ENCODE measurements around the gene CXCR3.
"Not testable (repeated sequence)": the region's sequence is repeated elsewhere in the genome, so short reads cannot be mapped to it uniquely, and the experiment has no call there.

The CXCR3 gene

GRCh38 chrX:71618303-71618721, at the start of gene CXCR3:
Gene CXCR3, minus strand, starts transcription at chrX:71618511. Its CDS starts 62 bp downstream, at chrX:71618449.
- DNase-seq: no peak

- peak; percentile 34 to 67 for DNase-seq
These were observed 49.3 kb upstream of the CXCR3 start, which contains the start of gene LOC101059915 for GRCh38 chrX:71667328-71668247. Gene LOC101059915, plus strand, starts transcription at chrX:71667546.

- peak; percentile 46 to 48 for DNase-seq
These were observed 48.2 kb upstream of the CXCR3 start for GRCh38 chrX:71666240-71667223.

- no peak for DNase-seq
These were observed 47.4 kb upstream of the CXCR3 start for GRCh38 chrX:71665747-71666146.

- DNase-seq: no peak
These were observed 46.7 kb upstream of the CXCR3 start for GRCh38 chrX:71664889-71665491.

GRCh38 chrX:71664202-71664601, 45.9 kb upstream of the CXCR3 start:
- not testable (repeated sequence) for DNase-seq

- not testable (repeated sequence) for DNase-seq
These were observed 44.9 kb upstream of the CXCR3 start for GRCh38 chrX:71663238-71663637.

DNA sequence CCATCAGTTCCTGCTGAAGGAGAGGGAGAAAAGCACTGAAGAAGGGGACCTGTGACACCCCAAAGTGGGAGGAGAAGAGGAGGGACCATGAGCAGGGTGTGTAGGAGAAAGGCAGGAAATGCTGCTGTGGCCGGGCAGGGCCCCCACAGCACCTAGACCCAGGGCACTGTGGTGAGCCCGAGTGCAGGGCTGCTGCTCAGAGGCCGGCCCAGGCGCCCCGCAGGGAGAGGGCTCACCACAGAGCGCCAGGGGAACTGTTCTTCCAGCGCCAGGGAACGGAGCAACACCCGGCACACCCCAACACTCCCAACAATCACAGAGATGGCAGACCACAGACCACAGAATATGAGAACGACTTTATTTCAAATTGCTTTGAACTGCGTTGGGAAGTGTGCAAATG, 44.3 kb upstream of the CXCR3 start:
- not testable (repeated sequence) for DNase-seq

DNA sequence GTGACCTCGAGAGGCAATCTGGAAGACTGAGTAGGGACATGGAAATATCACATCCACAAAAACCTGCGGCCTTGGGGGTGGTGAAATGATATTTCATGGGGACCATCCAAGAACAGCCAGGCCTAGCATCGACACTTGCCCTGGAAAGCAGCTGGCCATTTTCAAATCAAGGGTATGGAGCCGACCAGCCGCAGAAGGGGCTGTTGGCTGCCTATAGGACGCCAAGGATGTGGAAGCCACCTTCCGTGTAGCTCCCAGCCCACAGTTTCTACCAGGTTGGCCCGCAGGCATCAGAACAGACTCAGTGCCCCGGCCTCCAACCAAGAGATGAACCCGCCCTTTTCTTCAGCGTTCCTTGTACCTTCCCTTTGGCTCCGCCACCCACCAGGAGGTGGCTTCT, 43.6 kb upstream of the CXCR3 start:
- no peak for DNase-seq

DNA sequence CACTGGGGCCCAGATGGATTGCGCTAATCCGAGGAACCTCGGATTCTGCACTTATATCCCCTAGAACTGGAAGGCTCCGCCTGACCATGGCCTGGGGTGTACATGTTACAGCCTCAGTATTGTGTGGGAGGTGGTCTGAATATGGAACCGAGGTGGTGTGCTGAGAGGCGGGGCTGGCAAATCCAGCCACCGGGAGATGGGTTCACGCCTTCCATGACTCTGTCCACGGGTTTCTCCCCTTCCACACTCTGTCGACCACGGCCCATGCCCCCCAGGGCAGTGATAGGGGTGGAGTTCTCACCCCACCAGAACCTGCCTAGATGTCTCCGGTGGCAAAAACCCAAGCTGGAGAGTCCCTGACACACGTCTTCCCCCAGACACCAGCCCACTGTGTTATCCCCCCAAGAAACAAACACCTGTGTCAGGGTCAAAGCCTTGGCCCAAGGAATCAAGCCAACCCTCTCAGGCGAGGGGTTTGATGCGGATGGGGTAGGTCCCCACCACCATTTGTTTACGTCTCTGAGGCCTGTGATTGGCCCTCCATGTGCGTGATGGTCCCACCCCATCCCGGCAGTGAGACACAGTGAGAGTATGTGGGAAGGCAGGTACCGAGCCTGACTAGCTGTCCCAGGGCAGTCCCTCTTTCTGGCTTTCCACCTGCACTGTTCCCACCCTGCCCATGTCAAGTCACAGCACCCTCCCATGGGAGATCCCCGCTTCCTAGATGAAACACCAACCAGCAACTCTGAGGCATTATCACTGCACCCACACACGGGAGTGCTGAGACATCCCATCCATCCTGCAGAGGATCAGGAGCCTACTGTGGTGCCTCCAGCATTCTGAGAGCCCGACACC, 42.5 kb upstream of the CXCR3 start:
- DNase-seq: no peak

GRCh38 chrX:71659959-71660358, 41.6 kb upstream of the CXCR3 start:
- DNase-seq: no peak

GRCh38 chrX:71659342-71659741, 41.0 kb upstream of the CXCR3 start:
- no peak for DNase-seq

- no peak for DNase-seq
These were observed 39.0 kb upstream of the CXCR3 start for GRCh38 chrX:71657267-71657666.

DNA sequence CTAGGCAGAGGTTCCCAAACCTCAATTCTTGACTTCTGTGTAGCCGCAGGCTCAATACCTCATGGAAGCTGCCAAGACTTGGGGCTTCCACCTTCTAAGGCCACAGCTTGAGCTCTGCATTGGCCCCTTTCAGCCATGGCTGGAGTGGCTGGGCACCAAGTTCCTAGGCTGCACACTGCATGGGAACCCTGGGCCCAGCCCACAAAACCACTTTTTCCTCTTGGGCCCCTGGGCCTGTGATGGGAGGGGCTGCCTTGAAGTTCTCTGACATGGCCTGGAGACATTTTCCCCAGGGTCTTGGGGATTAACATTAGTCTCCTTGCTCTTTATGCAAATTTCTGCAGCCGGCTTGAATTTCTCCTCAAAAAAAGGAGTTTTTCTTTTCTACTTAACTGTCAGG, 35.0 kb upstream of the CXCR3 start:
- DNase-seq: no peak

DNA sequence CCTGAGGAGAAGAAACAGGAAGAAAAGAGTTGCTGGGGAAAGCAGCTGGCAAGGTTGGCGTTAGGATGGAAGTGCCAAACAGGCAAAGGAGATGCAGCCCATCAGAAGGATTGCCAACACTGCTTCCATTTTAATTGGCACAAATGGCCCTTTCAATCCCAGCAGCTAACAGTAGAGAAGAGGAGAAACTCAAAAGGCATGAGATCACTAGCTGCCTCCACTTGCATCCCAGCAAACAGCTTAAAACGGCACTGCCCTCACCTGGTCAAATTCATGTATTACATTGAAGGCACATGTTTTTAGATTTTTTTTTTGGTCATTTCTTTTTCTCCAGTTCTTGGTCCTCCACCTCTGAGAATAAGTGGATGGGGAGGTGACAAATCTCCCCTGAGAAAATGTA, 34.1 kb upstream of the CXCR3 start:
- DNase-seq: peak in 1 of 2 experiments; percentile 0

- no peak for DNase-seq
These were observed 32.1 kb upstream of the CXCR3 start for GRCh38 chrX:71650333-71650969.

DNA sequence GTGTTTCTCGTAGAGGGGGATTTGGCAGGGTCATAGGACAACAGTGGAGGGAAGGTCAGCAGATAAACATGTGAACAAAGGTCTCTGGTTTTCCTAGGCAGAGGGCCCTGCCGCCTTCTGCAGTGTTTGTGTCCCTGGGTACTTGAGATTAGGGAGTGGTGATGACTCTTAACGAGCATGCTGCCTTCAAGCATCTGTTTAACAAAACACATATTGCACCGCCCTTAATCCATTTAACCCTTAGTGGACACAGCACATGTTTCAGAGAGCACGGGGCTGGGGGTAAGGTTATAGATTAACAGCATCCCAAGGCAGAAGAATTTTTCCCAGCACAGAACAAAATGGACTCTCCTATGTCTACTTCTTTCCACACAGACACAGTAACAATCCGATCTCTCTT, 26.1 kb upstream of the CXCR3 start:
- not testable (repeated sequence) for DNase-seq

DNA sequence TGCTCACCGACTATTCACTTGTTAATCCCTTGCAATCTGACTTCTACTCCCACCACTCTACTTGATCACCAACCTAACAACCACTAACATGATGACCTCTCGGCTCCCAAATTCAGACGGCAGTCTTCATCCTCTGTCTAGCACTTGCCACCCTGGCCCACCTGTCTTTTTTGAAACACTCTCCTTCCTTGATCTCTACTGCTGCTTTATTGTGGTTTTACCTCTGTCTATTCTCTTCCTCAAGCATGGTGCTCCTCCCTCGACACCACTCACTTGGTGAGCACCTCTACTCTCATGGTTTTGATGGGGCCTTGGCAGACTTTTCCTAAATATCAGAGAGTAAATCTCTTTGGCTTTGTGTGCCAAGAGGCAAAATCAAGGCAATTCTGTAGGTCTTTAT, 21.7 kb upstream of the CXCR3 start:
- DNase-seq: no peak

DNA sequence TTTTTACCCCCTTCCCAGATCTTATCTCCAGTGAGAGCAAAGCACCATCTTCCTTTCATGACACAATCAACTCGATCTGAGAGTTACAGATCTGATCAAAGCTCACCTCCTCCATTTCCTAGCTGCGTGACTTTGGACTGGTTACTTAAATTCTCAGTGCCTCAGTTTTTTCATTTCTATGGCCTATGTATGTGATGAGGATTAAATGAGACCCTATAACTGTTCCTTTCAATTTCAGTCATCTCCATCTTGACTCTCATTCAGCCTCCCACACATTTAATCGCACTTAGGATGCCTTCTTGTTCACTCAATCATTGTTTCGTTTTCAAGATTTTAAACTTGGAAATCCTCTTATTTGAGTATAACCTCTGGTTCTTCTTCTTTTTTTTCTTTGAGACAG, 20.1 kb upstream of the CXCR3 start:
- DNase-seq: no peak

- no peak for DNase-seq
These were observed 19.5 kb upstream of the CXCR3 start for GRCh38 chrX:71637848-71638247.

DNA sequence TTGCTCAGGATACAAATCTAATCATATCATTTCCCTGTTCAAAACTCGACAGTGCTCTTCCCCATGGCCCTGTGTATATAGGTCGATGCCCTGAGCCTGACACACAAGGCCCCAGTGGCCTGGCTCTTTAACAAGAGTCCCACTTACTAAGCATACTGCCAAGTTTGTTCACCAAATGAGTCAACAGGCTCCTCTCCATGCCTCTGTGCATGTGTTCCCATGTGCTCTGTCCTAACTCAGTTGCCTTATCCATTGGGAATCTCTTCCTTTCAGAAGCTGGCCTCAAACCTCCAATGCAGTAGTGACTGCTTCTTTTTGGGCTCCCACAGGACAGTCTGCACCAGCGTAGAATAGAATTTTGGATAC, 18.9 kb upstream of the CXCR3 start:
- no peak for DNase-seq
